HL-60 (cell line): ENCODE results near the gene EIPR1.

Experiments used
- POLR2AphosphoS5 ChIP-seq: IDR thresholded peaks from 2 replicates; pipeline ENCODE4 v1.6.1; 2012; ENCODE audit warnings: low read depth
- TF ChIP-seq, protein P1 (sequence below): IDR thresholded peaks from one replicate; pipeline ENCODE4 v1.5.1; 2011; ENCODE audit warnings: low read length, control low read depth, inconsistent platforms; ENCODE audit not compliant: insufficient read depth
- TF ChIP-seq, protein P2 (sequence below): IDR thresholded peaks from 2 replicates; pipeline ENCODE4 v1.6.1; 2012; ENCODE audit warnings: low read depth; ENCODE audit not compliant: insufficient replicate concordance

GRCh38 chr2:3145471-3146021, 232.1 kb downstream of the EIPR1 start:
- TF ChIP-seq, protein P1, sequence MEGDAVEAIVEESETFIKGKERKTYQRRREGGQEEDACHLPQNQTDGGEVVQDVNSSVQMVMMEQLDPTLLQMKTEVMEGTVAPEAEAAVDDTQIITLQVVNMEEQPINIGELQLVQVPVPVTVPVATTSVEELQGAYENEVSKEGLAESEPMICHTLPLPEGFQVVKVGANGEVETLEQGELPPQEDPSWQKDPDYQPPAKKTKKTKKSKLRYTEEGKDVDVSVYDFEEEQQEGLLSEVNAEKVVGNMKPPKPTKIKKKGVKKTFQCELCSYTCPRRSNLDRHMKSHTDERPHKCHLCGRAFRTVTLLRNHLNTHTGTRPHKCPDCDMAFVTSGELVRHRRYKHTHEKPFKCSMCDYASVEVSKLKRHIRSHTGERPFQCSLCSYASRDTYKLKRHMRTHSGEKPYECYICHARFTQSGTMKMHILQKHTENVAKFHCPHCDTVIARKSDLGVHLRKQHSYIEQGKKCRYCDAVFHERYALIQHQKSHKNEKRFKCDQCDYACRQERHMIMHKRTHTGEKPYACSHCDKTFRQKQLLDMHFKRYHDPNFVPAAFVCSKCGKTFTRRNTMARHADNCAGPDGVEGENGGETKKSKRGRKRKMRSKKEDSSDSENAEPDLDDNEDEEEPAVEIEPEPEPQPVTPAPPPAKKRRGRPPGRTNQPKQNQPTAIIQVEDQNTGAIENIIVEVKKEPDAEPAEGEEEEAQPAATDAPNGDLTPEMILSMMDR = no peak
- TF ChIP-seq POLR2AphosphoS5 = no peak
- TF ChIP-seq, protein P2, sequence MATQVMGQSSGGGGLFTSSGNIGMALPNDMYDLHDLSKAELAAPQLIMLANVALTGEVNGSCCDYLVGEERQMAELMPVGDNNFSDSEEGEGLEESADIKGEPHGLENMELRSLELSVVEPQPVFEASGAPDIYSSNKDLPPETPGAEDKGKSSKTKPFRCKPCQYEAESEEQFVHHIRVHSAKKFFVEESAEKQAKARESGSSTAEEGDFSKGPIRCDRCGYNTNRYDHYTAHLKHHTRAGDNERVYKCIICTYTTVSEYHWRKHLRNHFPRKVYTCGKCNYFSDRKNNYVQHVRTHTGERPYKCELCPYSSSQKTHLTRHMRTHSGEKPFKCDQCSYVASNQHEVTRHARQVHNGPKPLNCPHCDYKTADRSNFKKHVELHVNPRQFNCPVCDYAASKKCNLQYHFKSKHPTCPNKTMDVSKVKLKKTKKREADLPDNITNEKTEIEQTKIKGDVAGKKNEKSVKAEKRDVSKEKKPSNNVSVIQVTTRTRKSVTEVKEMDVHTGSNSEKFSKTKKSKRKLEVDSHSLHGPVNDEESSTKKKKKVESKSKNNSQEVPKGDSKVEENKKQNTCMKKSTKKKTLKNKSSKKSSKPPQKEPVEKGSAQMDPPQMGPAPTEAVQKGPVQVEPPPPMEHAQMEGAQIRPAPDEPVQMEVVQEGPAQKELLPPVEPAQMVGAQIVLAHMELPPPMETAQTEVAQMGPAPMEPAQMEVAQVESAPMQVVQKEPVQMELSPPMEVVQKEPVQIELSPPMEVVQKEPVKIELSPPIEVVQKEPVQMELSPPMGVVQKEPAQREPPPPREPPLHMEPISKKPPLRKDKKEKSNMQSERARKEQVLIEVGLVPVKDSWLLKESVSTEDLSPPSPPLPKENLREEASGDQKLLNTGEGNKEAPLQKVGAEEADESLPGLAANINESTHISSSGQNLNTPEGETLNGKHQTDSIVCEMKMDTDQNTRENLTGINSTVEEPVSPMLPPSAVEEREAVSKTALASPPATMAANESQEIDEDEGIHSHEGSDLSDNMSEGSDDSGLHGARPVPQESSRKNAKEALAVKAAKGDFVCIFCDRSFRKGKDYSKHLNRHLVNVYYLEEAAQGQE = no peak
